HG03432 (cell line): ENCODE measurements around the gene ACTG1.

ENCODE experiments used
- ATAC-seq: cut with Tn5 transposase; IDR thresholded peaks from one replicate; pipeline ENCODE4 v1.9.1; 2021; ENCODE audit warnings: mild to moderate bottlenecking, moderate library complexity; ENCODE audit not compliant: unreplicated experiment

ACTG1 gene

DNA sequence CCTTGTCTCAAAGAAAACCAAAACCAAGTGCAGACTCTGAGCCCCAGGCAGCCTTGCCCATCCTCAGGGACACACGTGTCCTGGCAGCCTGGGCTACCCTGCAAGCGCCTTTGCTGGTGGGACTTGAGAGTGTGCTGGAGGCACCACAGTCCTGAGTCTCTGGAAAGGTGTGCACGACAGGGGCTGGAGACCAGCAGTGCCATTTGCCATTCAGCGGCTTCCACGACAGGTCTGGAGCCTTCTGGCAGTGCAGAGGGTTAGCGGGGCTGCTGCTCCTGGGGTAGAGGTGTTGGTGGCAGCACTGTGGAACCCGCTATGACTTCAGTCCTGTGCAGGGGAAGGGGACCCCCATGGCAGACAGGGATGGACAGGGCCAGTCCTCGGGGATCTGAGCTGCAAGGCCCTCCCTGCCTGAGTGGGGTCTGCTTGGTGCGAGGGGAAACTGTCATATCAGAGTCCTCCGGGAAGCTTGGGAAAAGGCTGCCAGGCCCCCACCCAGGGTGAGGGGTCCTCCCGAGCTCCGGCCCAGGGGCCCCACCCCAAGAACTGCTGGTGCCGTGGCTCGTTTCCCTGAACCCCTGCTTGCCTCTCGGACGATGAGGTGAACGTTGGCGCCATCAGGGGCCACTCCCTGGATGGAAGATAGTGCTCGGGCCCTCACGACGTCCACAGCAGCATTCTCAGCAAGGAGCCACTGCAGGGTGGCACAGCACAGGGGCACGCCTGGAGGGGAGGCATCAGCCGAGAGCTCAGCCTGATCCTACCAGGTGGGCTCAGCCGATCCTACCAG is 32.8 kb upstream of the ACTG1 start:
- ATAC-seq, result no peak

DNA sequence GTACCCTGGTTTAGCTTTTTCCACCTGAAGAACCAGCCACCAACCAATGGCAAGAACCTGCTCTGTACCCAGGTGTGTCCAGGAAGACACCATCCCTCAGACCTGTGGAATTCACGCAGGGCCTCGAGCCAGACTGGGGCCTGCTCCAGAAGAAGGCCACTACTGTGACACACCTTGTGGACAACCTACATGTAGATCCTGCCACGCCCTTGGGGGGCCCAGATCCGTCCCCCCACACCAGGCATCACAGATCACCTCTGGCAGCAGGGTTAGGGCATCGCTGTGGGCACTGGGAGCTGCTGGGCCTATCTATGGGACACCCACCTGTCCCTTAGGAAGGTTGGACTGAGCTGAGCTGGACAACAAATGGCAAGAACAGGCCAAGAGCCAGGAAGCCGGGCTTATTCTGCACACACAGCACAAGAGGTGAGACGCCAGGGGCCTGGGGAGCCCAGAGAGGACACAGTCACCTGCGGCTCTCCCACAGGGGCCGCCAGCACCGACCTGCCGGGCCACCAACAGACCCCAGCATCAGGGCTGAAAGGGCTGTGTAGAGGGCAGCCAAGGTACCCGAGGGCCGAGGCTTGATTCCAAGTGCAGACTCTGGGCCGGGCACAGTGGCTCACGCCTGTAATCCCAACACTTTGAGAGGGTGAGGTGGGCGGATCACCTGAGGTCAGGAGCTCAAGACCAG is 31.8 kb upstream of the ACTG1 start:
- no peak for ATAC-seq

DNA sequence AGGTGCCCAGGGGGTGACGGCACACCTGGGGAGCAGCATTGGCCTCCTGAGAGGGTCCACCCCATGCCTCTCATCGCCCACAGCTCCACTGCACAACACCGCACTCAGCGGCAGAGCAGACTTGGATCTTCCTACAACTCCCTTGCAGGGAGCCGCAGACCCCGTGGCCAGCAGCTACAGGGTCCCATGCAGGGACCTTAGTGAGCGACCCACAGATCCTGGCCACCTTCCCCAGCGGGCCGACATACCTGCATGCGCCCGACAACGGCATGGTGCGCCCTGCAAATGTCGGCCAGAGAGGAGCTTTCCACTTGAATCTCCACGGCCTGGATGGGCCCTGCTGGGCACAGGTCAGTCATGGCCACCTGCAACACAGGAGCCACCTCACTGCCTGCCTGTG is 31.2 kb upstream of the ACTG1 start:
- ATAC-seq, result no peak

DNA sequence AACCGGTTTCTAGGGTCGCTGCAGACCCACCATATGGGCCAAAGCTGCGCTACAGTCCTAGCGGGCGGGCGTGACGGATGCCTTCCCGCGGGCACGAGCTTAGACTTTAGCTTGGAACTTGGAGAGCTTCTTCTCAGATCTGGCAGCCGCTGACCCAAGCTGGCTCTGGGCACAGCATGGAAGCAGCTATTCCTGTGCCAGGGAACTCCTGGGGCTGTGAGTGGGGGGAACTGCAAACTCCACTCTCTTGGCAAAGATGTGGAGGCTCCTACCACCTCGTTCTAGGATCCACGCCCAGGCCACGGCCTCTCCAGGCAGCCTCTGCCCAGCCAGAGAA is 30.7 kb upstream of the ACTG1 start:
- ATAC-seq, result no peak

DNA sequence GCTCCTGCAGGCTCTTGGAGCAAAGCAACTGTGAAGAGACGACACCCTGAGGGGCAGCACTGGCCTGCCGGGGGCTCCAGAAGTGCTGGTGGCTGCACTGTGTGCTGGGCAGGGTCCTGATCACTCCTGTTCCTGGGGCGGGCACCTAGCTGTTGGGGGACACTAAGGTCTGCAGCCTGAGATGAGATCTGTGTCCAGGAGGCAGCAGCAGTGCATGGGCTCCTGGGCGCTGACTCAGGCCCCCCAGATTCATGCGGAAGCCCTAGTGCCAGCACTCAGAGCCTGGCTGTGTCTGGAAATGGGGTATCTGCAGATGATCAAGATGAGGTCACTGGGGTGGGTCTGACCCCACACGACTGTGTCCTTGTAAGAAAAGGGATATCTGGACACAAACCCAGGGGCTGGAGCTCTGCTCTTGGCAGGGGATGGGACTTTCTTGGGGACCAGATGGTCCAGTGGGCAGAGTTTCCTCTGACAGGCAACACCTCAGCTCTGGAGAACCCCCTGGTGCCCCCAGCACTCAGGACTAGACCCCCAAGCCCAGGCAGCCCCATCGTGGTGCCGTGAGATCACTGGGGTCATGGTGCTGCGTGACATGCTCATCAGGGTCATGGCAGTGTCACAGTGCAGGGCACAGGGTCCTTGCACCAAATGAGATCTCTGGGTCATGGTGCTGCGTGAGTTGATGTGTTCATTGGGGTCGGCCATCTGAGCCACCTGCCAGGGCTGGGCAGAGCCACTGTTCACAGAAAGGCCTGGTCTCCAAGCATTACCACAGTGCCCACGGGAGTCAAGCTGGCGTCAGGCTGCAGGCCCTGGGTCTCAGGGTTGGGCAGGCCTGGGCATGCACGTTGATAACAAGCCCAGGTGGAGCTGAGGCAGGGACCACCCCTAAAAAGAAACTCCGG is 30.1 kb upstream of the ACTG1 start:
- no peak for ATAC-seq

DNA sequence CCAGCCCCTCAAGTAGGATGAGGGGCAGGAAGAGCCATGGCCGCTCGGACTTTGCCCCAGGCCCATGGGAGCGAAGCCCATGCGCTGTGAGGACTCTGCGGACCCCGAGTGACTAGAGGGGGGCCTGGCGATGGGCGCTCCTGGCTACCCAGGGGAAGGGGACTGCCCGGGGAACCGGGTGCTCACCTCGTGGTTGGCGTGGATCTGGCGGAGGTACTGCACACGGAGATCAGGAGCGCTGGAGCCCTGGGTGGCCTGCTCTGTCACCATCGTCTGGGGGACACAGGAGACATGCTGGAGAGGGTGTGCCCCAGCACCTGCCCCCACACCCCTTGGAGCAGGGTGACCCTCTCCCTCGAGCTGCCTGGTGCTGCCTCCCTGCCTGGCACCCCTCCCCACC is 28.5 kb upstream of the ACTG1 start:
- no peak for ATAC-seq

DNA sequence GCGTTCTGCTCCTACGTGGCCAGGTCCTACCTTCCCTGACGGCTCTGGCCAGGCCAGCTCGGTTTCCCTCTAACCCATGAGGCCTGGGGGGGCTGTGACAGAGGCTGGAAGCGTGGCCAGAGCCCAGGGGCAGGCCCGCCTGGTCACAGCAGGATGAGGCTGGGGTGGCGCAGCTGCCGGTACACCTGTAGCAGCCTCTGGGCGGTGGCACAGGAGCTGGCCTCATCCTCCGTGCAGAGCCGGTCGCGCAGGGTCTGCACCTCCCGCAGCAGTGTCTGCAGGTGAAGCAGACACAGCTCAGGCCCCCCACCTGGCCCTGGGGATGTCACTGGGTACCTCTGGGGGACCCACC is 28.1 kb upstream of the ACTG1 start:
- ATAC-seq, result no peak

DNA sequence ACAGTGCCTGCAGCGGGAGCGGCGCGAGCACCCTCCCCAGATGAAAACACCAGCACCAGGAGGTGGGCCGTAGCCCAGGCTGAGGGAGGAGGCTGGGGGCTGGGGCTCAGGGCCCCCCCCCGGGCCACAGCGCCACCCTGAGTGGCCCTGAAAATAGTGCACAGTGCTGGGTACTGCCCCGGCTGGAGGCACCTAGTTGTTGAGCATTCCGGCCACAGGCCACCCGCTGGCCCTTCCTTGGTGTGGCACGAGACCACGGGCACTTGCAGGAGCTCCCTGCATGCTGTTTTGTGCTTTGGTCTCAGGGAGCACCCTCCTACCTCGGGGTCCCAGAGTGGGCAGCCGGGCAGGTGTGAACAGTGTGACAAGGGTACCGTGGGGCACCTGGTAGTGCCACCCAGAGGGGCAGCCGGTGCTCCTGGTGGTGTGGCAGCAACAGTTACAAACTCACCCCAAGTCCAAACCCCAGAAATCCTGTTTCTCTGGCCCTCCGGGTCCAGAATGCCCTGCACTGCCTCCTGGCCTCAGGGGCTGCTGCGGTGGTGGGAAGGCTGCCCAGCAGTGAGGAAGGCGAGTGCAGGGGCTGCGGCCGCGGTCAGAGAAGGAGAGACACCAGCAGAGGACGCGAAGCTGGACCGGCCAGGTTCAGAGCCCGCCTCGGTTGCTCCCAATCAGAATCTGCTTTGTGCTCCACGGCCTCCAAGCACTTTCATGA is 27.5 kb upstream of the ACTG1 start:
- no peak for ATAC-seq

DNA sequence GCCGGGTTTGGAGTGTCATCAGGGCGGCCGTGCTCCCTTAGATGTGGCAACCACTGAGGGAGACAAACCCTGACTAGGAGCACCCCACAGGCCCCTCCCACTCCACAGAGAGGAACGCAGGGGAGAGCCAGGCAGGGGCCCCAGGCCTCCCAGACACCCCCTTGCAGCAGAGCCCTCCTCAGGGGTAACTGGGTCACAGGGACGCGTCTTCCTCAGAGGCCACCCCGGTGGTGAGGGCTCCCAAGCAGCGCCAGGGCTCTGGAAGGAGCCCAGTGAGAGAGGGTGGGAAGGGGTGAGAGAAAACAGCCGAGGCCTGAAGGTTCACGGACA is 26.9 kb upstream of the ACTG1 start:
- ATAC-seq, result no peak

DNA sequence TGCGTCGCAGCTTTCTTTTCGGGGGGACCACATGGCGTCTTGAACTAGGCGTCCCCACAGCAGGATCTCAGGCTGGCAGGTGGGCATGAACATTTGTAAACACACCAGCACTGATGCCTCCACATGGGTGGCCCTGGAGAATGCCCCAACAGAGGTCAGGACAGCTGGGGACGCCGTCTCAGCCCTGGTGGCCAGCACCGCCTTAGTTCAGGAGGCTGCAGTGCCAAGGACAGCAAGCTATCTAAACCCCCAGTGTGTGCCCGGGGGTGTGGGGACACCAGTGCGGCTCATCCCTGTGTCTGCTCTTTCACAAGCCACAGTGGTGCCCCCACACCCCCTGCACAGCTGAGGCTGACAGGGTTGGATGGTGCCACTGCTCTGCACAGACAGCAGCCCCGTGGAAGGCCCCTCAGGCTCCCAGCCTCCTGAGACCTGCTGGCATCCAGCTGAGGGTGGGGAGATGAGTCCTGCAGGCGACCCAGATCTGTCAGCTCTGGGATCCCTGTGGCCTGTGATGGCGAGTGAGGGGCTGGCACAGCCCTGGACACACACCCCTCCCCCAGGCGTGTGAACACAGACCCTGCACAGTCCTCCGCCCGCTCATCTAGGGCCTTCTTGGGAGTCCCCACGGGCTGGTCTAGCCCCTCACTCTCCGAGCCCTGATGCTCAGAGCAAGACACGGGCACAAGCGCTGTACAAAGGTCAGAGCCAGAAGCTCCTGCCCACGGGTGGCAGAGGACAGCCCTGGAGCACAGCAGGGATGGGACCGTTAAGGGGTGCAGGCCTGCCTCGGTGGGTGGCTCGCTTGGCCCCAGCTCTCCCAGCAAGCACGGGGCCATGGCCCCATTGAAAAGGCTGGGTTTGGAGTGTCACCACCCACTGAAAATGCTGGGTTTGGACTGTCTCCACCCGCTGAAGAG is 26.3 kb upstream of the ACTG1 start:
- no peak for ATAC-seq

DNA sequence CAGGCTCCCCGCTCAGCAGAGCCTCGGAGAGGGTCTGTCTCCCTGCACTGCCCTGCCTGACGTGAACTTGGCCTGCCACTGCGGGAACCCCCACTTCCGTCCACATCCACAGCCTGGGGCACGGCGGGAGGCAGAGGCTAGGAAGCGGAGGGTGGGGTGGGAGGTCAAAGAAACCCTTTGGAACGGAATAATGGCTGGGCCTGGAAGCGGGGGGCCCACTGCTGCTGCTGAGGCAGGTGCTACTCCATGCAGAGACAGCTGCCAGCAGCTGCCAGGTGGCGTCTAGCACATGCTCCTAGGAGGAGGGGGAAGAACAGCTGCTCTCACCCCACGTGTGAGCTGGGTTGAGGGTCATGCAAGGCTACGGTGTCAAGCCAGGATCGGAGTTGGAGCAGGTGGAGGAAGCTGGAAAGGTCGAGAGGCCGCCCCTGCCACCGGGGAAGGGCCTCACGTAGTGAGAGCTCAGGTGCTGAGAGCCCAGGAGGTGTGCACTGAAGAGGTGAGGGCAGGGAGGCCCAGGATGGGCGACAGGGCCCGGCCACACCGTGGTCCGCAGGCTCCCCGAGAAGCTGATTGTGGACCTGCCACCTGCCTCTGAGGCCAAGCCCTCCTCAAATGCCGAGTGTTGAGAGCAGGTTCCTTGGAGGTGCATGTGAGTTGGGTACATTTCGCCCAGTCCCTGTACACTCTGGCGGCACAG is 25.4 kb upstream of the ACTG1 start:
- ATAC-seq, result no peak

DNA sequence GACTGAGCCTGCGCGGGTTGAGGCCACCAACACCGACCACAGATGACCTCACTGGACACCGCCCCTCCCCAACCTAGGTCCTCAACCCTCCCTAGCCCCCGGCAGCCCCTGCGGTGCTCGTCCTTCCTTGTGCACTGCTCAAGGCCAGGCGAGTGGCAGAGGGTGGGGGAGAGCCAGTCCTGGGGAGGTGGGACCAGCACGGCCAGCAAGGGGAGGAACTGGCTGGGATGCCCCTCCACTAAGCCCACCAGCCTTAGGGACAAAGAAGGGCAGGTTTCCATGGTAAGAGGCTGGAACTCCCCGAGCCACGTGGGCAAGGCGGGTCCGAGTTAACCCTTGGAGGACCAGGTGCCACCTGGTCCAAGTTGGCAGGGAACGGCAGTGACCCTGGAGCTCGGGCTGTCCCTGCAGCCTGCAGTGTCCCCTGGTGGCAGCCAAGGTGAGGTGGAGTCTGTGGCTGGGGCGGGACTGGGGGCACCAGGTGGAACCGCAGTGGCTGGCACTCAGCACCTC is 24.8 kb upstream of the ACTG1 start:
- ATAC-seq, result no peak

DNA sequence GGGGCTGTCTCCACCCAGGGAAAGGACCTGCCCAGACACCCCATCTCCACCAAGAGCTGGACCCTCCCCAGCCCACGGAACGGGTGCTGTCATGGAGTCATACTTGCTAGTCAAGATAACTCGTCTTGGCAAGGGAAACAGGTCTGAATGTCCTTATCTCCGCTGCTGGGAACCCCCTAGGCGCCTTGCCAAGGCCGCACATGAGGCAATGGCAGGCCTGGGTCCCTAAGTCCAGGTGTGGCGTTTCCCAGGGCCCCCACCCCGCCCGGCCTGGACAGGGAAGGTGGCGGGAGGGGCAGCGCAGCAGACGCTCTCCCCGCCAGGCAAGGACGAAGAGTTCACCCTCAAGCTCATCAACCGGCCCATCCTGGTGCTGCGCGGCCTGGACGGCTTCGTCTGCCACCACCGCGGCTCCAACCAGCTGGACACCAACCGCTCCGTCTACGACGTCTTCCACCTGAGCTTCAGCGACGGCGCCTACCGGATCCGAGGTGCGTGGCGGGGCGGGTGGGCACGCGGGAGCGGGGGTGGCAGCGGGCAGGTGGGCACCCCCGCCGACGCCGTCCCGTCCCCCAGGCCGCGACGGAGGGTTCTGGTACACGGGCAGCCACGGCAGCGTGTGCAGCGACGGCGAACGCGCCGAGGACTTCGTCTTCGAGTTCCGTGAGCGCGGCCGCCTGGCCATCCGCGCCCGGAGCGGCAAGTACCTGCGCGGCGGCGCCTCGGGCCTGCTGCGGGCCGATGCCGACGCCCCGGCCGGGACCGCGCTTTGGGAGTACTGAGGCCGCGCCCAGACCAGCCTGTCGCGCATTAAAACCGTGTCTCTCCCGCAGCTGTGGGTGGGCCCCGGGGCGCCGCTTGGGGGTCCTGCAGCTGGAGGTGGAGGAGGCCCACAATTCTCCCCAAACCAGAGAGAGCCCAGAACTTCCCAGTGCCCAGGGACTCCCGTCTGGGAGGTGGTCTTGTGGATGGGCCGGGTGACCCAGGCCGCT is 24.0 kb upstream of the ACTG1 start:
- no peak for ATAC-seq

DNA sequence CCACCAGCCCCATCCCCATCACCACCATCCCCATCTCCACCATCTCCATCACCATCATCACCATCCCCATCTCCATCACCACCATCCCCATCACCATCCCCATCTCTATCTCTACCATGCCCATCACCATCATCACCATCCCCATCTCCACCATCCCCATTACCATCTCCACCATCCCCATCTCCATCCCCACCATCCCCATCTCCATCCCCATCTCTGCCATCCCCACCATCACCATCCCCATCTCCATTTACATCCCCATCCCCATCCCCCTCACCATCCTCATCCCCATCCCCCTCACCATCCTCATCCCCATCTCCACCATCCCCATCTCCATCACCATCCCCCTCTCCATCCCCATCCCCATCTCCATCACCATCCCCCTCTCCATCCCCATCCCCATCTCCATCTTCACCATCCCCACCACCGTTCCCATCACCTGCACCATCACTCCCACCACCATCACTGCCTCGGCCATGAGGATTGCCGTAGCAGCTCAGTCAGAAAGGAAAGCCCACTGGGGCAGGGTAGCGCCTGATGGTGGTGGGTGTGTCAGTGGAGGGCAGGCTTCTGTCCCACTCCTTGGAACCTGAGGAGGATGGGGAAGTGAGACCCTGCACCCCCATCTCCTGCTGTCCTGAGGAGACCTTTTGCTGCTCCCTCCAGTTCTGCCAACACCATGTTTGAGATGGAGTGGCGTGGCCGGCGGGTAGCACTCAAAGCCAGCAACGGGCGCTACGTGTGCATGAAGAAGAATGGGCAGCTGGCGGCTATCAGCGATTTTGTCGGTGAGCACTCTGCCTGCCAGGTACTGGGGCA is 23.1 kb upstream of the ACTG1 start:
- ATAC-seq, result no peak

DNA sequence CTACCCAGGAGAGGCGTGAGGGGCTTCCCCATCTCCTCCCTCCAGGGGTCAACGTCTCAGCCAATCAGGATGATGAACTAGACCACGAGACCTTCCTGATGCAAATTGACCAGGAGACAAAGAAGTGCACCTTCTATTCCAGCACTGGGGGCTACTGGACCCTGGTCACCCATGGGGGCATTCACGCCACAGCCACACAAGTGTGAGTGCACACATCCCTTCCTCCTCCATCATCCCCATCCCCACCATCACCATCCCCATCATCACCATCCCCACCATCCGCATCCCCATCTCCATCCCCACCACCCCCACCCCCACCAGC is 22.4 kb upstream of the ACTG1 start:
- no peak for ATAC-seq

DNA sequence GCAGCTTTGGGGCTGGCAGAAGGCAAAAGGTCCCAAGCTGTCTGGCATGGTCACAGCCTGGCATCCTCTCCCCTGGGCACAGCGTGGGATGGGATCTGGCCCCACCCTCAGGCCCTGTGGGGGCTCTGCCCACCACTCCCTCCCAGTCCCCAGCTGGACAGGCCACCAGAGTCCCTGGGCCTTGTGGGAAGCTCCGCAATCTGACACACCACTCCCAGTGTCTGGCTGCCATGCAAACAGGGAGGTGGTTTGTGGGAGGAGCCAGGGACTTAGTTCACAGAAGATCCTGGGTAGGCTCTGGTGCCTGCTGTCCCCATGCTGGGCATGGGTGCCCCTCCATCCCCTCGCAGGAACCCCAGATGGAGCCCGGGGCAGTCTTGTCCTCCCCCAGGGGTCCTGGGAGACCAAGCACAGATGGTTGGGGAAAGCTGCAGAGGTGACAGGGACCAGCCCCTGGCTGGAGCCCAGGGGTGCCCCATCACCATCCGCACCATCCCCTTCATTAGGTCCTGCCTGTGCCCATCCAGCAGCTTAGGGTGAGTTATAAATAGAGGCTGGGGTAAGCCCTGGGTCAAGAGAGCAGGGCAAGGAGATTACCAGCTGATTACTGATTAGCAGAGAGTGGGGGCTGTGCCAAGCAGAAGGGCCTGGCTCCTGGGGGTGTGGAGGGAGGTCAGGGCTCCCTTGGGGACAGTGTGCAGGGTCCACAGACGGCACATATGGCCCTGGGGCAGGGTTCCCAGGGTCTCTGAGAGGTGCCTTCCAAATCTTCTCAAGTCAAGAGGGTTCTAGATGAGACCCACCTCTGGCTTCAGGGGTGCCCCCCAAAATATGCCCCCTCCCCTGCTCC is 21.8 kb upstream of the ACTG1 start:
- no peak for ATAC-seq
